D721Med (cell line): Measurements from ENCODE around the gene CYCS.
"Not testable (repeated sequence)": the region's sequence is repeated elsewhere in the genome, so short reads cannot be mapped to it uniquely, and the experiment has no call there.

Experiments
- DNase-seq: peaks from one replicate; pipeline ENCODE4 v3.0.0; 2011; ENCODE audit warnings: low spot score; ENCODE audit not compliant: insufficient read length
- FAIRE-seq: peaks from 2 replicates; lab custom pipeline; 2011; peaks lifted over from hg19 to GRCh38; lab: Jason Lieb, UNC
- TF ChIP-seq, protein P1 (sequence below): IDR thresholded peaks from 2 replicates; pipeline ENCODE4 v1.5.1; 2012; ENCODE audit warnings: mild to moderate bottlenecking, control low read depth; ENCODE audit not compliant: insufficient read depth; ENCODE audit errors: missing control alignments

Gene CYCS

DNA sequence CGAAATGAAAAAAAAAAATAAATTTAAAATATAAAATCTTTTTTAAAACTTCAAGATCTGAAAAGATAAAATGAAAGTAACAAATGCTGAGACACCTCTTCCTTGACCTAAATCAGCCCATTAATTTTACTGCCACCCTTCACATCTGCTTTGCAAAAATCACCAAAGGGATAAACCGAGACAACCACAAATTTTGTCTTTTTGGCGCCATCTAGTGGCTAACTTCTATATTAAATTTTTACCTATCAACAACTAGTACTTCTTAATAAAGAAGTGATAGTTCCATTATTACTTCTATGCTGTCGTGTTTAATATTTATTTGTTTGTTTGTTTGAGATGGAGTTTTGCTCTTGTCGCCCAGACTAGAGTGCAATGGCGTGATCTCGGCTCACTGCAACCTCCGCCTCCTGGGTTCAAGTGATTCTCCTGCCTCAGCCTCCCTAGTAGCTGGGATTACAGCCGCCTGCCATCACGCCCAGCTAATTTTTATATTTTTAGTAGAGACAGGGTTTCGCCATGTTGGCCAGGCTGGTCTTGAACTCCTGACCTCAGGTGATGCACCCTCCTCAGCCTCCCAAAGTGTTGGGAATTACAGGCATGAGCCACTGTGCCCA, 35.0 kb upstream of the CYCS start:
- TF ChIP-seq, protein P1, sequence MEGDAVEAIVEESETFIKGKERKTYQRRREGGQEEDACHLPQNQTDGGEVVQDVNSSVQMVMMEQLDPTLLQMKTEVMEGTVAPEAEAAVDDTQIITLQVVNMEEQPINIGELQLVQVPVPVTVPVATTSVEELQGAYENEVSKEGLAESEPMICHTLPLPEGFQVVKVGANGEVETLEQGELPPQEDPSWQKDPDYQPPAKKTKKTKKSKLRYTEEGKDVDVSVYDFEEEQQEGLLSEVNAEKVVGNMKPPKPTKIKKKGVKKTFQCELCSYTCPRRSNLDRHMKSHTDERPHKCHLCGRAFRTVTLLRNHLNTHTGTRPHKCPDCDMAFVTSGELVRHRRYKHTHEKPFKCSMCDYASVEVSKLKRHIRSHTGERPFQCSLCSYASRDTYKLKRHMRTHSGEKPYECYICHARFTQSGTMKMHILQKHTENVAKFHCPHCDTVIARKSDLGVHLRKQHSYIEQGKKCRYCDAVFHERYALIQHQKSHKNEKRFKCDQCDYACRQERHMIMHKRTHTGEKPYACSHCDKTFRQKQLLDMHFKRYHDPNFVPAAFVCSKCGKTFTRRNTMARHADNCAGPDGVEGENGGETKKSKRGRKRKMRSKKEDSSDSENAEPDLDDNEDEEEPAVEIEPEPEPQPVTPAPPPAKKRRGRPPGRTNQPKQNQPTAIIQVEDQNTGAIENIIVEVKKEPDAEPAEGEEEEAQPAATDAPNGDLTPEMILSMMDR: peak; percentile 43
- FAIRE-seq, DNase-seq: not testable (repeated sequence)

DNA sequence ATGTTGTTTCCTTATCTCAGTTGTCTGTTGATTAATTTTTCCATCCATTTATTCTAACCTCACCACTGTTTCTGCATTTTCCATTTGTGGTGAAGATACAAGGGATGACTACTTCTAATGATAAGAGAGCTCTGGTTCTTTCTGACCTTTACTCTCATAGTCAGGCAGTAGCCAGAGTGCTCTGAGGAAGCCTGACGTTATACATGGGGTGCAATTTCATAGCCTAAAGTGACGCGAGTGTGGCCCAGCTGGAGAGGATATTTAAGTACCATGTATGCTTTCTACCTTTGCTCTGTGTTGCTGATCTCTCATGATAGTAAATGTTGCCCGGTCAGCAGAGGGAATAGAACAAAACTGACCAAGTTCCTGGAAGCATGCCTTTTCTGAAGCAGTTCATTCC, 33.9 kb upstream of the CYCS start:
- TF ChIP-seq, protein P1: no peak
- no peak for DNase-seq
- no peak for FAIRE-seq

DNA sequence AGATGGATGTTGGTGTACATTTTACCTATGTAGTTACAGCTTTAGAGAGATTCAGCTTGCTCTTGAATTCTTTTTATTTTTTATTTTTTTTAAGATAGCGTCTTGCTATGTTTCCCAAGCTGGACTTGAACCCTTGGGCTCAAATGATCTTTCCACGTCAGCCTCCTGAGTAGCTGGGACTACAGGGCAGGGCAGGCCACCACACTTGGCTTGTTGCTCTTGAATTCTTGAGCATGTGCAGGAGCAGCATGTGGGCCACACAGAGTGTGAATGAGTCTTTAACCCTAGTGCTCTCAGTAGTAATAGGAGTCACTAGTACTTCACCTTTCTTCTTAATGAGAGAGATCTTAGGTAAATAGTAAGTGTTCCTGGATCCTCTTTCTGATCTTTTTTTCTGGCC, 26.7 kb upstream of the CYCS start:
- FAIRE-seq (no peak), DNase-seq (no peak)
- TF ChIP-seq, protein P1: no peak

DNA sequence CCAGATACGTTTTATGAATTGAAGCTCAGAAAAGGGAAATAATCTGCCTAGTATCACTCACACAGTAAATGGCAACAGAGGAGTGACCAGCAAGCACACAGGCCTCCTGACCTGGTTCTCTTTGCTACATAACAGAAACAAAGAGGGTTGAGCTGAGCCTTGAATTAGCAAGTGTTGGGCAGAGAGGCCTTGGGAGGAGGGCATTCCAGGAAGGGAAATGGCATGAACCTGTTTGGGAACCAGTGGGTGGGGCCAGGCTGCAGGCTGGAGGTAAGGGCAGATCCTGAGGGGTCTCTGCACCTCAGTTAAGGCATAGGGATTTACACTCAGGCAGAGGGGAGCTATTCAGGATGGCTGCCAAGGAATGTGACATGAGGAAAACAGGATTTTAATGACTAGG, 24.8 kb upstream of the CYCS start:
- FAIRE-seq (no peak), DNase-seq (no peak)
- TF ChIP-seq, protein P1: no peak

DNA sequence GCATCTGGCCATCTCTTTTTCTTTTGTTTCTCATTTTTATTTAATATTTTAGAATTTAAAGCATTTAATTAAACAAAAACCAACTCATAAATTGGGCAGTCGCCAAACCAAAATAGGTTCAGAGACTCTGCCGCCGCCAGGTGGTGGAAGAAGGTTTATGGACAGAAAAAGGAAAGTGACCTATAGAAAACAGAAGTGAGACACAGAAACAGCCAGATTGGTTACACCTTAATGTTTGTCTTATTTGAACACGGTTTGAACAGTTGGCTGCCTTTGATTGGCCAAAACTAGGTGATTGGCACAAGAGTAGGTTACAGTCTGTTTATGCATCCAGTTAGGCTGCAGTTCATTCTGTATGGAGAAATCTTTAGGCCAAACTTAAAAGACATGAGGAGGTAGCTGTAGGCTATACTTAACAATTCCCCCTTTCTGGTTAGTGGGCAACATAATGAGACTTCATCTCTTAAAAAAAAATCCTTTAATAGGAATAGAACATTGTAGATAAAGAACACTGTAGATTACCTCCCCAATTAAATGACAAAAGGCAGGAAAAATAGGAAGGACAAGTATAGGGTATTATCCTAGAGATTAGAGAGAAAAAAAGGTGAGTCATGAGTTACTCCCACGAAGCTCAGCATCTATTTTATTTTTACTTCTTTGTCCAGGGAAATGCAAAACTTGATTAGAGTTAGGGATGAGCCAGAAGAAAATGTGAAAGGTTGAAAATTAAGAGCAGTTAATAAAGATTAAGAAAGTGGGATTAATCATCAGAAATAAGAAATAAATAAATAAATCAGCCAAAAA, 23.9 kb upstream of the CYCS start:
- no peak for FAIRE-seq
- TF ChIP-seq, protein P1: no peak
- DNase-seq: no peak

DNA sequence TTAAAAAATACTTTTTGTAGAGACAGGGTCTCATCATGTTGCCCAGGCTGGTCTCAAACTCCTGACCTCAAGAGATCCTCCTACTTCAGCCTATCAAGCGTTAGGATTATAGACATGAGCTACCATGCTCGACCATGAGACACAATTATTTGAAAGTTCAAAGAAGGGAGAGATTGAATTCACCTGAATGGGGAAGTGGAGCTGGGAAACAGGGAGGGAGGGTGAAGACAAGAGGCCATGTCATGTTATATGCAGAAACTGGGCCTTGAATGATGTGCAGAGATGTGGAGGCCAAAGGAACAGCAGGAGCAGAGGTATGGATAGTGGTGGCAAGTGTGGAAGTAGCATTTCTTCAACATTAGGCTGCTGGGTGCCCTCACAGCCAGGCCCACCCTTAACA, 18.7 kb upstream of the CYCS start:
- no peak for FAIRE-seq
- DNase-seq: no peak
- TF ChIP-seq, protein P1: no peak

DNA sequence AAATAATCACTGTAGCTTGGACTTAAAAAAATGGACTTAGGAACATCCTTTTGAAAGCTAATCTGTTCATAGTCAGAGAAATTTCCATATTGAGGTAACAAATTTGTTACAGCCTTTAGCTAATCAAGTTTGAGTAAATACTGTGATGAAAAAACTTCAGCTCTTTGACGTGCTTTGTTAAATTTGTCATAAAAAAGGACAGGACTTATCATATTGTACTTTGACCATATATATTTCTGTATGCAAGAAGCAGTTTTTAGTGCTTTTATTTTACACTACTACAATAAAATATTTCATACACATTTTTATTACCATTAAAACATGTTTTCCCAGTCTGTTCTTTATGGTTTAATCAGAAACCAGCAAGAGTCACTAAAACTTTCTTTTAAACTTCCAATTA, 14.5 kb upstream of the CYCS start:
- FAIRE-seq: no peak
- no peak for DNase-seq
- TF ChIP-seq, protein P1: no peak
